Central memory CD8-positive, alpha-beta T cell (primary cell): Measurements from ENCODE around the gene DCTN2.
A peak's percentile ranks its signal among the peaks of the same experiment; 100 is the strongest.

Source experiments
- ATAC-seq: fragments of 150-1000 bp; cut with Tn5 transposase; replicated peaks from 2 replicates; pipeline ENCODE4 v1.10.0; 2022; ENCODE audit warnings: mild to moderate bottlenecking, moderate FRiP score, moderate number of reproducible peaks; ENCODE audit not compliant: poor library complexity, severe bottlenecking; ENCODE audit errors: extremely low read depth
- DNase-seq, 2 donors: peaks; one replicate each; pipeline ENCODE4 v3.0.0; 2021; ENCODE audit warnings: low spot score in 2 of 2
- H3K27ac Mint-ChIP-seq: one replicate; pipeline ENCODE4 v1.8.0; 2022; ENCODE audit warnings: low read depth, mild to moderate bottlenecking, moderate library complexity, mixed read lengths
- H3K27me3 Mint-ChIP-seq: one replicate; pipeline ENCODE4 v1.8.0; 2022; ENCODE audit warnings: mixed read lengths
- H3K36me3 Mint-ChIP-seq: one replicate; pipeline ENCODE4 v1.8.0; 2022; ENCODE audit warnings: mild to moderate bottlenecking, moderate library complexity, mixed read lengths; ENCODE audit not compliant: insufficient read depth
- H3K4me1 Mint-ChIP-seq: one replicate; pipeline ENCODE4 v1.8.0; 2022; ENCODE audit warnings: mixed read lengths
- H3K4me3 Mint-ChIP-seq: one replicate; pipeline ENCODE4 v1.8.0; 2022; ENCODE audit warnings: mild to moderate bottlenecking, moderate library complexity, mixed read lengths
- H3K9me3 Mint-ChIP-seq: one replicate; pipeline ENCODE4 v1.8.0; 2022; ENCODE audit warnings: mixed read lengths

Gene DCTN2

DNA sequence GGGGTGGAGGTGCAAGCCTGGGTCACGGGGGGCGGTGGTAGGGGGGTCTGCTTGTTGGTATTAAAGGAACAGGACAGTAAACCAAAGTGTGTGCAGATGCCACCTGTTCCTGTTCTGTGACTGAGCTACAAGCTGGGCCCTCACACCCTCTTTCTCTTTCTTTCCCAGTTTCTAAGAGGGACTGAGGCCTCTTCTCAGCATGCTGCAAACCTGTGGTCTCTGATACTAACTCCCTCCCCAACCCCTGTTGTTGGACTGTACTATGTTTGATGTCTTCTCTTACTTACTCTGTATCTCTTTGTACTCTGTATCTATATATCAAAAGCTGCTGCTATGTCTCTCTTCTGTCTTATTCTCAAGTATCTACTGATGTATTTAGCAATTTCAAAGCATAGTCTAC is 37.1 kb upstream of the DCTN2 start:
- no peak overlapping the region for H3K4me3 Mint-ChIP-seq
- peaks cover 10% of the 10 kb centered on the region for H3K27me3 Mint-ChIP-seq
- peak overlapping the region; percentile 36 for H3K27ac Mint-ChIP-seq
- H3K9me3 Mint-ChIP-seq = no peaks in the 10 kb centered on the region
- H3K36me3 Mint-ChIP-seq = no peaks in the 10 kb centered on the region
- DNase-seq (no peak), ATAC-seq (no peak)
- H3K4me1 Mint-ChIP-seq = peaks cover 8% of the 10 kb centered on the region

- Mint-ChIP-seq H3K27me3 (peaks cover 10% of the 10 kb centered on the region), H3K4me3 (no peak overlapping the region), H3K27ac (no peak overlapping the region), H3K4me1 (peaks cover 8% of the 10 kb centered on the region), H3K9me3 (no peaks in the 10 kb centered on the region), H3K36me3 (no peaks in the 10 kb centered on the region)
- ATAC-seq (peak; percentile 99), DNase-seq (peak; percentile 48 to 66)
Observed at GRCh38 chr12:57583008-57583831, 36.2 kb upstream of the DCTN2 start.

DNA sequence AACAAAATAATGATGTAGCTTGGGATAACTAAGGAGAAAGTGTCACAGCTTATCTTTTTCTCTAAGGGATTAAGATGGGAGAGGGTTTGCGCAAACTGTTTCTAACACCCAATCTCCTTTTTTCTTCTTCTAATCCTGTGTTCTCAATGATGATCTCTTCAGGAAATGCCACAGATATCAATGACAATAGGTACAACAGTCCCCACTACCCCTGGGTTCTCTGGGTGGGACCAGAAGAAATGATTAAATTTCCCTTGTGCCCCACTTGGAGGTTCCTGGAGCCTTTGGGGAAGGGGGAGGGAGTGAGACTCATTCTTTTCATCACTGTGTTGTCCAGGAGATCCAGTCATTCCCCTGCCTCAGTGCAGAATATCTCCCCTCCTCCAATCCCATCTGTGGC is 35.4 kb upstream of the DCTN2 start:
- ATAC-seq = no peak
- Mint-ChIP-seq H3K27ac (no peak overlapping the region), H3K27me3 (peaks cover 10% of the 10 kb centered on the region), H3K4me1 (peaks cover 8% of the 10 kb centered on the region), H3K36me3 (no peaks in the 10 kb centered on the region), H3K4me3 (no peak overlapping the region), H3K9me3 (no peaks in the 10 kb centered on the region)
- no peak for DNase-seq

DNA sequence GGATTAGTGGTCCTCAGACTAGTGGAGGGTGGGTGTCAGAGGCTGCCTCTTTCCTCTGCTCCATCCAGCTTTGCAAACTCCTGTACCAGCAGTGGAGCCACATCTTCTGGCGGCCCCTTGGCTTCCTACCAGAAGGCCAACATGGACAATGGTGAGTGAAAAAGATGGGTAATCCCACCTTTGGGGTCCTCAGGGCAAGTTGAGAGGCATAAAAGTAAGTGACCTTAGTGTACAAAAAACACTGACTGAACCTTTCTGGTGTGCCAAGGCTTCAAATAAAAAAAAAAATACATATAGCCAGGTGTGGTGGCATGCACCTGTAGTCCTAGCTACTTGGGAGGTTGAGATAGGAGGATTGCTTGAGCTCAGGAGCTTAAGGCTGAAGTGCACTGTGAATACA is 34.8 kb upstream of the DCTN2 start:
- Mint-ChIP-seq H3K27me3 (peaks cover 10% of the 10 kb centered on the region), H3K36me3 (no peaks in the 10 kb centered on the region), H3K4me1 (peaks cover 8% of the 10 kb centered on the region), H3K4me3 (no peak overlapping the region), H3K27ac (no peak overlapping the region), H3K9me3 (no peaks in the 10 kb centered on the region)
- no peak for DNase-seq
- no peak for ATAC-seq

GRCh38 chr12:57580466-57580795 is 33.4 kb upstream of the DCTN2 start:
- Mint-ChIP-seq H3K27me3 (peaks cover 10% of the 10 kb centered on the region), H3K4me3 (no peak overlapping the region), H3K4me1 (peaks cover 8% of the 10 kb centered on the region), H3K27ac (no peak overlapping the region), H3K36me3 (no peaks in the 10 kb centered on the region), H3K9me3 (no peaks in the 10 kb centered on the region)
- DNase-seq (no peak), ATAC-seq (no peak)

DNA sequence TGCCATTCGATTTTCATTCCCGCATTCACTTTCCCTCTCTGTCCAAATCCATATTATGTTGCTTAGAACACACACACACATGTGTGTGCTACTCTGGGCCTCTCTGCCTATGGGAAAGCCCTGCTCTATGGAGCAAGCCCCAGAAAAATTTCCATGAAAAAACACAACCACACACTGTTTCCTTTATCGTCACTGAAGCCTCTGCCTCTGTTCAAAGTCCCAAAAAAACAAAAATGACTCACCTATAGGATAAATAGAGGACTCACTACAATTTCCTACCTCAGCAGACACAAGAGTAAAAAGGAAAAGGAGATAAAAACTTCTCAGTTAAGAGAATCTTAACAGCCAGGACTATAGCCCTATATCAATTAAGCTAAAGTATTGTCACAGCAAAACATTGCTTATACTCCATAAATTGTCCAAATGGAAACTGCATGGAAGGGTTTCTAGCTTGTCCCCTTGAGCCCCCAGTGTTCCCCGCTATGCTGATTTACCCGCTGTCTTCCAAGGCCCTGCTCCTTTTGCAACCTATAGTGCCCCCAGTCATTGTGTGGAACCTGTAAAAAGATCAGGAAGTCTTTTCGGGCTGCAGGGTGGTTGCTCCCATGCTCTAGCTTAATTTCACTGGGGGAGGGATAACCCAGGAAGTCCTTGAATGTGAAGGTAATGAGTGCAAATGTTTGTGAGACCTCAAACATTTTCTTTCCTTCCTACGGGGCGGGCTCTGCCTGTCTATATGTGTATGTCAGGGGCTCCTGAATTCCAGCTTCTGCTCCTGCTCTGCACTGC is 32.9 kb upstream of the DCTN2 start:
- Mint-ChIP-seq H3K27ac (no peak overlapping the region), H3K36me3 (no peaks in the 10 kb centered on the region), H3K4me3 (no peak overlapping the region), H3K4me1 (peaks cover 8% of the 10 kb centered on the region), H3K9me3 (no peaks in the 10 kb centered on the region), H3K27me3 (peaks cover 10% of the 10 kb centered on the region)
- no peak for DNase-seq
- ATAC-seq = no peak

GRCh38 chr12:57579011-57579410 is 32.0 kb upstream of the DCTN2 start:
- ATAC-seq = no peak
- Mint-ChIP-seq H3K27ac (no peak overlapping the region), H3K4me3 (no peak overlapping the region), H3K27me3 (peaks cover 10% of the 10 kb centered on the region), H3K36me3 (no peaks in the 10 kb centered on the region), H3K4me1 (peaks cover 8% of the 10 kb centered on the region), H3K9me3 (no peaks in the 10 kb centered on the region)
- no peak for DNase-seq

- Mint-ChIP-seq H3K36me3 (peaks cover 2% of the 10 kb centered on the region), H3K27me3 (peaks cover 4% of the 10 kb centered on the region), H3K27ac (no peak overlapping the region), H3K4me3 (no peak overlapping the region), H3K9me3 (no peaks in the 10 kb centered on the region), H3K4me1 (peaks cover 2% of the 10 kb centered on the region)
- ATAC-seq (no peak), DNase-seq (no peak)
Observed at GRCh38 chr12:57577981-57578758, 31.2 kb upstream of the DCTN2 start.

GRCh38 chr12:57576613-57577160 is 29.7 kb upstream of the DCTN2 start:
- no peaks in the 10 kb centered on the region for H3K9me3 Mint-ChIP-seq
- ATAC-seq (no peak), DNase-seq (no peak)
- H3K36me3 Mint-ChIP-seq = peaks cover 2% of the 10 kb centered on the region
- no peak overlapping the region for H3K27ac Mint-ChIP-seq
- H3K27me3 Mint-ChIP-seq = no peaks in the 10 kb centered on the region
- no peaks in the 10 kb centered on the region for H3K4me1 Mint-ChIP-seq
- H3K4me3 Mint-ChIP-seq = no peak overlapping the region

GRCh38 chr12:57575771-57576612 is 29.0 kb upstream of the DCTN2 start:
- no peak for ATAC-seq
- H3K27ac Mint-ChIP-seq = no peak overlapping the region

GRCh38 chr12:57574795-57575194 is 27.8 kb upstream of the DCTN2 start:
- no peak overlapping the region for H3K27ac Mint-ChIP-seq
- no peaks in the 10 kb centered on the region for H3K9me3 Mint-ChIP-seq
- H3K4me1 Mint-ChIP-seq = no peaks in the 10 kb centered on the region
- peaks cover 2% of the 10 kb centered on the region for H3K27me3 Mint-ChIP-seq
- no peak for ATAC-seq
- H3K36me3 Mint-ChIP-seq = peaks cover 2% of the 10 kb centered on the region
- no peak for DNase-seq
- H3K4me3 Mint-ChIP-seq = no peak overlapping the region

More at GRCh38 chr12:57575771-57576612, 29.0 kb upstream of the DCTN2 start:
- H3K36me3 Mint-ChIP-seq = peaks cover 2% of the 10 kb centered on the region
- H3K27me3 Mint-ChIP-seq = no peaks in the 10 kb centered on the region
- H3K4me1 Mint-ChIP-seq = no peaks in the 10 kb centered on the region
- no peak for DNase-seq
- H3K9me3 Mint-ChIP-seq = no peaks in the 10 kb centered on the region
- no peak overlapping the region for H3K4me3 Mint-ChIP-seq
